Activated CD8-positive, alpha-beta T cell treated with anti-CD3 and anti-CD28 coated beads for 36 hours (primary cell): ENCODE measurements around the gene CARD18. TPM values are rescaled to one million over a fixed set of nuclear protein-coding genes. Genes with fewer than 3 reads are reported as not detected.

Experiments
- ATAC-seq: fragments of 200-7000 bp; cut with Tn5 transposase; one replicate; pipeline ENCODE4 v1.10.0; 2021; ENCODE audit warnings: mild to moderate bottlenecking, moderate library complexity
- CTCF ChIA-PET: fragments of 350-600 bp; sonication (Branson Sonifier 250); formaldehyde crosslinking; loops from one replicate; lab custom pipeline; 2021; ENCODE audit warnings: antibody characterized with exemption; lab: Charles Lee
- POLR2A ChIA-PET: fragments of 350-600 bp; sonication (Branson Sonifier 250); formaldehyde crosslinking; loops from one replicate; lab custom pipeline; 2021; ENCODE audit warnings: antibody characterized with exemption; lab: Charles Lee
- DNase-seq: peaks from one replicate; pipeline ENCODE4 v3.0.0-alpha.2; 2020
- H3K27ac Mint-ChIP-seq: one replicate; pipeline ENCODE4 v1.8.0; 2021; ENCODE audit warnings: mild to moderate bottlenecking, mixed read lengths
- H3K27me3 Mint-ChIP-seq: one replicate; pipeline ENCODE4 v1.8.0; 2021; ENCODE audit warnings: mixed read lengths
- H3K36me3 Mint-ChIP-seq: one replicate; pipeline ENCODE4 v1.8.0; 2021; ENCODE audit warnings: low read depth, mixed read lengths
- H3K4me1 Mint-ChIP-seq: one replicate; pipeline ENCODE4 v1.8.0; 2021; ENCODE audit warnings: low read depth, mixed read lengths
- H3K4me3 Mint-ChIP-seq: one replicate; pipeline ENCODE4 v1.8.0; 2021; ENCODE audit warnings: mild to moderate bottlenecking, moderate library complexity, mixed read lengths
- H3K9me3 Mint-ChIP-seq: one replicate; pipeline ENCODE4 v1.8.0; 2021; ENCODE audit warnings: mixed read lengths
- intact Hi-C: fragments of 100-400 bp; cut with micrococcal nuclease; formaldehyde crosslinking; loops from one replicate; pipeline ENCODE4 v1.10.0; 2022
- total RNA-seq, 2 experiments: library from RNA; stranded (reverse); gene quantifications; one replicate each; pipeline ENCODE4 v1.2.3, GENCODE V29; 2021
- TF ChIP-seq, protein P1 (sequence below): fragments of 200-600 bp; IDR thresholded peaks from one replicate; pipeline ENCODE4 v1.8.0; 2022; ENCODE audit warnings: antibody characterized with exemption, mild to moderate bottlenecking

Gene CARD18
- total RNA-seq, 2 experiments from 2014 or later = not detected

- ChIA-PET POLR2A (no interaction called here), CTCF (no interaction called here)
- H3K4me3 Mint-ChIP-seq = no peak overlapping the region
- no peaks in the 10 kb centered on the region for H3K9me3 Mint-ChIP-seq
- ATAC-seq (no peak), DNase-seq (no peak)
- H3K36me3 Mint-ChIP-seq = no peaks in the 10 kb centered on the region
- H3K27ac Mint-ChIP-seq = no peak overlapping the region
- no peaks in the 10 kb centered on the region for H3K4me1 Mint-ChIP-seq
- TF ChIP-seq, protein P1, sequence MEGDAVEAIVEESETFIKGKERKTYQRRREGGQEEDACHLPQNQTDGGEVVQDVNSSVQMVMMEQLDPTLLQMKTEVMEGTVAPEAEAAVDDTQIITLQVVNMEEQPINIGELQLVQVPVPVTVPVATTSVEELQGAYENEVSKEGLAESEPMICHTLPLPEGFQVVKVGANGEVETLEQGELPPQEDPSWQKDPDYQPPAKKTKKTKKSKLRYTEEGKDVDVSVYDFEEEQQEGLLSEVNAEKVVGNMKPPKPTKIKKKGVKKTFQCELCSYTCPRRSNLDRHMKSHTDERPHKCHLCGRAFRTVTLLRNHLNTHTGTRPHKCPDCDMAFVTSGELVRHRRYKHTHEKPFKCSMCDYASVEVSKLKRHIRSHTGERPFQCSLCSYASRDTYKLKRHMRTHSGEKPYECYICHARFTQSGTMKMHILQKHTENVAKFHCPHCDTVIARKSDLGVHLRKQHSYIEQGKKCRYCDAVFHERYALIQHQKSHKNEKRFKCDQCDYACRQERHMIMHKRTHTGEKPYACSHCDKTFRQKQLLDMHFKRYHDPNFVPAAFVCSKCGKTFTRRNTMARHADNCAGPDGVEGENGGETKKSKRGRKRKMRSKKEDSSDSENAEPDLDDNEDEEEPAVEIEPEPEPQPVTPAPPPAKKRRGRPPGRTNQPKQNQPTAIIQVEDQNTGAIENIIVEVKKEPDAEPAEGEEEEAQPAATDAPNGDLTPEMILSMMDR = no peak
- H3K27me3 Mint-ChIP-seq = peaks cover 10% of the 10 kb centered on the region
- intact Hi-C loops = no loop called here
Measured at GRCh38 chr11:105179542-105180278, 40.1 kb upstream of the CARD18 start.

GRCh38 chr11:105177658-105178057, 38.1 kb upstream of the CARD18 start:
- Mint-ChIP-seq H3K9me3 (no peaks in the 10 kb centered on the region), H3K4me3 (no peak overlapping the region), H3K27me3 (peaks cover 10% of the 10 kb centered on the region), H3K36me3 (no peaks in the 10 kb centered on the region), H3K4me1 (no peaks in the 10 kb centered on the region), H3K27ac (no peak overlapping the region)
- intact Hi-C loops = no loop called here
- ChIA-PET CTCF (no interaction called here), POLR2A (no interaction called here)
- TF ChIP-seq, protein P1 = no peak
- DNase-seq (no peak), ATAC-seq (no peak)

DNA sequence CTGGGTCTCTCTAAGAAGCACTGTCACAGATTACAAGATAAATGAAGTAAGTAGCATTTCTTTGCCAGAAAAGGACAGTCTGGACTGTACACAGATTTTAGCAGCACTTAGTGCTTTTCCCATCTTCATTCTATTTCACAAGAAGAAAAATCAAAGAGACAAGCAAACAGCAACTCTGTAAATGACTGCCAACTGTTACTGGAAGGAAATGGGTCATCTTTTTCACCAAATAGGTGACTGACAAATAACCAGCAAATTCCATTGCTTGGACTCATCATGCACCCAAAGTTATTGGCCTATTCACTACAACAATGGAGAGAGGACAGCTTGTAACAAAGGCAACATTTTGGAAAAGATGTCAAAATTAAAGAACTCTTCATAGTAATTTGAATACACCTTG, 28.9 kb upstream of the CARD18 start:
- CTCF ChIA-PET = no interaction called here

DNA sequence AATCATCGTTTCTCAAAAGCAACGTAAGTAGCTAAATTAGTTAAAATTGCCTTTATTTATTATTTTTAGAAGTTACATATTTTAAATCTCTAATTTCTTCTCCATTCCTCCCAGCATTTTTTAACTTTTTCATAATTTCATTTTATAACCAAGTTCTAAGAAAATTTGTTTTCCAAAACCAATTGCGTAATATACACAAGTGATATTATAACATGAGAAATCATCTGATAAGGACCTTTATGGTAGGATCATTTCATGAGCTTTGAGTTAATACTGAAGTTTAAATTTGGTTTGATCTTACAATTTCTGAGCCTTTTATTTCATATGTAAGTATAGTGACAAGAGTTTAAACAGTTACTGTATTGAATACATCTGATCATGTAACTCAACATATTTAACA, 27.7 kb upstream of the CARD18 start:
- intact Hi-C loops = no loop called here
- no peaks in the 10 kb centered on the region for H3K4me1 Mint-ChIP-seq
- CTCF ChIA-PET = no interaction called here
- DNase-seq = no peak
- peaks cover 7% of the 10 kb centered on the region for H3K9me3 Mint-ChIP-seq
- no peaks in the 10 kb centered on the region for H3K27me3 Mint-ChIP-seq
- POLR2A ChIA-PET = no interaction called here
- ATAC-seq = no peak
- TF ChIP-seq, protein P1 = no peak
- H3K36me3 Mint-ChIP-seq = no peaks in the 10 kb centered on the region
- no peak overlapping the region for H3K27ac Mint-ChIP-seq
- H3K4me3 Mint-ChIP-seq = no peak overlapping the region

More for the DNA sequence above, 28.9 kb upstream of the CARD18 start:
- TF ChIP-seq, protein P1 = no peak
- H3K27ac Mint-ChIP-seq = no peak overlapping the region
- H3K36me3 Mint-ChIP-seq = no peaks in the 10 kb centered on the region
- no peak overlapping the region for H3K4me3 Mint-ChIP-seq
- no peaks in the 10 kb centered on the region for H3K4me1 Mint-ChIP-seq
- POLR2A ChIA-PET = no interaction called here
- intact Hi-C loops = no loop called here
- H3K27me3 Mint-ChIP-seq = no peaks in the 10 kb centered on the region
- ATAC-seq = no peak
- H3K9me3 Mint-ChIP-seq = peaks cover 7% of the 10 kb centered on the region
- no peak for DNase-seq

DNA sequence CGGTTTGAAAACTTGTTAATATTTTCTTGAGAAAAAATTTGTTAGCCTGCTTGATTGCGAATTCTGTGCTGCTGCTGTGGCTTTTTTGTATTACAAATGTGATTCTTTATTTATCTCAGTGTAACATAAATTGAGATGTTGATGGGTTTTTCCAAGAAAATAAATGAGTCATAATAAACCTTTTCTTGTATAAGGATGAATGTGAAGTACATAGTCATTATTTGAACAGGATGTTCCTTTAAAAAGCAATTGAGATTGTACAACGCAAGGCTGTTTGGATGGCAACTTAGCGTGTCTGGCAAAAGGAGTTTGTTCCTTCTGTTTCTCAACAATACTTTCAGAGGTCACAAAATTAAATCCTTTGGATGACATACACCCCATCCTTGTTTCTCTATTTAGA, 24.6 kb upstream of the CARD18 start:
- H3K4me3 Mint-ChIP-seq = no peak overlapping the region
- no peaks in the 10 kb centered on the region for H3K4me1 Mint-ChIP-seq
- ChIA-PET POLR2A (no interaction called here), CTCF (no interaction called here)
- TF ChIP-seq, protein P1 = no peak
- no peaks in the 10 kb centered on the region for H3K36me3 Mint-ChIP-seq
- DNase-seq (no peak), ATAC-seq (no peak)
- intact Hi-C loops = no loop called here
- no peak overlapping the region for H3K27ac Mint-ChIP-seq
- no peaks in the 10 kb centered on the region for H3K9me3 Mint-ChIP-seq
- H3K27me3 Mint-ChIP-seq = no peaks in the 10 kb centered on the region
